Fibroblast of pulmonary artery (primary cell): ENCODE measurements around the gene HOXC10.

Source experiments
- DNase-seq: peaks from one replicate; pipeline ENCODE4 v3.0.0-alpha.2; 2010; ENCODE audit warnings: low read depth
- H3K4me3 ChIP-seq: replicated peaks from 2 replicates; pipeline ENCODE4 v1.5.1; 2011; ENCODE audit warnings: low read depth, mild to moderate bottlenecking, control low read depth, low read length, moderate library complexity
- TF ChIP-seq, protein P1 (sequence below): IDR thresholded peaks from 2 replicates; pipeline ENCODE4 v1.5.1; 2011; ENCODE audit warnings: mild to moderate bottlenecking, control low read depth, low read length, inconsistent platforms; ENCODE audit errors: missing control alignments

HOXC10 gene

DNA sequence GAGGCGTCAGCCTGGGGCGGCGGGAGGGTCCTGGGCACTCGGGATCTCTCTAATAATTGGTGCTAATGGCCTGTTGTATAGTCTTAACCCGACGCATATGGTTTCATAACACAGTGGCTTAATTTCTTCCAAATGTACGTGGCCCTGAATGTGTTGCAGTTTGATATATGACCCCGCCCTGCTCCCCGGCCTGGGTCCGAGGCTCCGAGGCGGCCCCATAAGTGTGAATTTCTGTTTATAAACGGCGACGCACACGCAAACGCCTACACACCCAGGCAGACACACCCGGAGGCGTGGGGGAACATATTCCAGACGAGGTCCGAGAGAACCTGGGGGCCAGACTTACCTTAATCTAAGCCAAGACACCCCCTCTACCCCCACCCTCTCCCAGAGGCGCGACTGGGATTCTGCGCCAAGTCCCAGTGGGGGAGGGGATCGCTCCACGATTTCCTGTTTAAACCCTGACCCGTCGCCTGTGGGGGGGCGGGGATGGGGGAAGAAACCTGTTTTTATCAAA is 33.6 kb downstream of the HOXC10 start:
- DNase-seq: no peak
- TF ChIP-seq, protein P1, sequence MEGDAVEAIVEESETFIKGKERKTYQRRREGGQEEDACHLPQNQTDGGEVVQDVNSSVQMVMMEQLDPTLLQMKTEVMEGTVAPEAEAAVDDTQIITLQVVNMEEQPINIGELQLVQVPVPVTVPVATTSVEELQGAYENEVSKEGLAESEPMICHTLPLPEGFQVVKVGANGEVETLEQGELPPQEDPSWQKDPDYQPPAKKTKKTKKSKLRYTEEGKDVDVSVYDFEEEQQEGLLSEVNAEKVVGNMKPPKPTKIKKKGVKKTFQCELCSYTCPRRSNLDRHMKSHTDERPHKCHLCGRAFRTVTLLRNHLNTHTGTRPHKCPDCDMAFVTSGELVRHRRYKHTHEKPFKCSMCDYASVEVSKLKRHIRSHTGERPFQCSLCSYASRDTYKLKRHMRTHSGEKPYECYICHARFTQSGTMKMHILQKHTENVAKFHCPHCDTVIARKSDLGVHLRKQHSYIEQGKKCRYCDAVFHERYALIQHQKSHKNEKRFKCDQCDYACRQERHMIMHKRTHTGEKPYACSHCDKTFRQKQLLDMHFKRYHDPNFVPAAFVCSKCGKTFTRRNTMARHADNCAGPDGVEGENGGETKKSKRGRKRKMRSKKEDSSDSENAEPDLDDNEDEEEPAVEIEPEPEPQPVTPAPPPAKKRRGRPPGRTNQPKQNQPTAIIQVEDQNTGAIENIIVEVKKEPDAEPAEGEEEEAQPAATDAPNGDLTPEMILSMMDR: no peak
- no peak overlapping the region for H3K4me3 ChIP-seq

DNA sequence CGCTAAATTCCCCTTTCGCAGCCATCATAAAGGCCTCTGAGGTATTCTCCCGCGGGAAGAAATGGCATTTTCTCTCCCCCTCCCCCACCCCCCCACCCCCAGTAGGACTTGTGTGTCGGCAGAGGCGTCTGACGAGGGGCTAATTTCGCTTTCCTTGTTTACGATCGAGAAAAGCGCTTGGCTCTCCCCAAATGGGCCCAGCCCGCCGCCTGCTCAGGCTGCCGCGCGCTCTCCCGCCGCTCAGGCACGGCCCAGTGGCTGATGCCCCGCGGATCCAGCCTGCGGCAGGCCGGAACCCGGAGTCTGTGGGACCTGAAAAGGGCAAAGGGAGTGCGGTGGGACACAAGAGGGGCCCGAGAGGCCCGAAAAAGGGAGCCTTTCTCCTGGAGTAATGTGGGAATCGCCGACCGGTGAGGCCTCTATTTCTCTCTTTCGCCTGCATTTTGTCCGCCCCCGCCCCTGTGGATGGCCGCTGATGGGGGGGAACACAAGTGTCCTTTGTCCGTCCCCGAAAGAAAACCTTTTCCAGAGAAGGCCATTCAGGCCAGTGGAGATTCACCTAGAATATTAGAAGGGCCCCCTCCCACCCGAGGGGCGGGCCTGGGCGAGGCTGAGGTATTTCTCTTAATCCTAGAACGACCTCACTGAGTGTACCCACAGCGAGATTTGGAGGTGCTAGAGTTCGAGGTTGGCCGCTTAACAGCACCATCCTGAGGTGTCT is 34.3 kb downstream of the HOXC10 start:
- no peak overlapping the region for H3K4me3 ChIP-seq
- no peak for DNase-seq
- TF ChIP-seq, protein P1: no peak

DNA sequence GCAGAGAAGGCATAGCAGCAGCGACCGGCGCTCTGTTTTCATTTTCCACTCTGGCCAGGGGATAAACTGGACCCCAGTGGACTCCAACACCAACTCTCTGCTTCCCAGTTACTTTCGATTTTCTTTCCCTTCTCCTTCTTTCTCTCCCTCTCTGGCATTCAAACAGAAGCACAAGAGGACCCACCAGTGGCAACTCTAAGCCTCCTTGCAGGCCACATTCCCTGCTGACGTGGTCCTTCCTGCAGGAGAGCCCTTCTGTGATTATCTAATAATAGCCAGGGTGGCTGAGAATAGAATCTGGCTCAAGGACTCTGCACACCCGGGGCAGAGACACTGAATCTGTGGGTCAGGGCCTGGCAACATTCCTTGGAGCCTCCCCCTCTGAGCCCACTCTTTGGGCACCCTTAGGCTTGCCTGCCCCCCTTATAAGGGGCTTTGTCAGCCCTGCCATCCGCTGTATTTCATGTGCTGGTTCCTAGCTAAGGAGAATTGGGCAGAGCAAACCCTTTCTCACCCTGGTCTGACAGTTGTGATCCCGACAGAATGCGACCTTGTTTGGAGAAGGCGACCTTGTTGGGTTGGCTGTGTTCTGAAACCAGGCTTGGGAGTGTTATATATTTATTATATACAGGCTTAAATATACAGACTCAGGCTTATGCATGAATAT is 35.1 kb downstream of the HOXC10 start:
- no peak overlapping the region for H3K4me3 ChIP-seq
- TF ChIP-seq, protein P1: no peak
- no peak for DNase-seq

DNA sequence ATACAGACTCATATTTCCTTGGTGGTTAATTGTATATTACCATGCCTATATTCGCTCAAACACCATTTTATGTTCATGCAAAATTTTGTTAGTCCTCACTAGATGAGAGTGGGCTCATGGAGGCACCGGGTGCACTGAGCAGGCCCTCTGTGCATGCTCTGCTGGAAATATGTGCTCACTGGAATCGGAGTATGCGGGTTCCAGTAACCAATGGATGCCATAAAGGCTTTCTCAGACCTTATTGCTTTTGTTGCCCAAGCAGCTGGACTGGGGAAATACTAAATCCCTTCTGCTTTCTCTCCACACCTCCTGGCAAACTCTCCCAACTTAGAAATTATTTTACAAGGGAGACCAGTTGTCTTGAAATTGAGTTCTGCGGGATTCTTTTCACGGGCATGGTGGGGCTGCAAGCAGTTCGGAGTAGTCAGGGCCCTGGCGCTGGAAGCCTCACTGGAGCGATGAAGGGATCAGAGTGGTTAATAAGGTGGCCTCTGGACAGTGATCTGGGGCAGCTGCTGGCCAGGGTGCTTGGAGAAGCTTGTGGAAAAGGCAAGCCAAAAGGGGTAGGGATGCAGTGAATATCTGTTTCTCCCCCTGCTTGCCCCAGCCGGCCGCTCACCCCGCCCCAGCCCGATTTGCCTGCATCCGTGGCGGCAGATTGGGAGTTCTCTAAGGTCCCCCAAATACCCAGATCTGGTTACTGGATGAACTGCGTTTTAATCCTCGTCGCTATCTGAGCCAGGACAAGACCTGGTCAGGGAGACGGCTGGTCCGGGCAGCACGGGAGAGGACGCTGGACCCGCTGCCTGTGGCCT is 35.9 kb downstream of the HOXC10 start:
- DNase-seq: no peak
- H3K4me3 ChIP-seq: no peak overlapping the region
- TF ChIP-seq, protein P1: no peak

DNA sequence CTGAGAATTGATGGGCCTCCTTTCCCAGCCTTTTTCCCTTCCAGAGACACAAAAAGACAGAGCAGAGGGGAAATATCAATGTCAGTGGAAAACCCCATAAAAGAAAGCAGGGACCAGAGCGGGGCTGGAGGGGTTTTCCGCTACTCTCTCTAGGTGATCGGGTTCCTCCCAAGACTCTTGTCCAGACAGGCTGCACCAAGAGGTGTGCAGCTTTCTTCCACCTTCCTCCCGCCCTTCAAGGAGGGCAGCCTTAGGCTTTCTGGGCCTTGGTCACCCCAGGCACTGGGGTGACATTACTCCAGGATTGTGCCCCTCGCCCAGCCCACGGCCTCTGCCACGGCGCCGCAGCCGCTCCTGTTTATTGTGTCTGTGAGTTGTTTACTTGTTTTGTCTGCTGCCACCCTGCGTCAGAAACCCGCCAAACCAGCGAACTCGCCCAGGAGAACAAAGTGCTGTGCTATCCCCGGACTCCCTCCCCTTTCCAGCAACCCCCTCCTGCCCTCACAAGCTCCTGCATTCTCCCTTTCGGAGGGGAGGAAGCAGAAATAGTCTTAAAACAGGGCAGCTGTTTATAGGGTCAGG is 36.6 kb downstream of the HOXC10 start:
- no peak overlapping the region for H3K4me3 ChIP-seq
- no peak for DNase-seq
- TF ChIP-seq, protein P1: no peak

DNA sequence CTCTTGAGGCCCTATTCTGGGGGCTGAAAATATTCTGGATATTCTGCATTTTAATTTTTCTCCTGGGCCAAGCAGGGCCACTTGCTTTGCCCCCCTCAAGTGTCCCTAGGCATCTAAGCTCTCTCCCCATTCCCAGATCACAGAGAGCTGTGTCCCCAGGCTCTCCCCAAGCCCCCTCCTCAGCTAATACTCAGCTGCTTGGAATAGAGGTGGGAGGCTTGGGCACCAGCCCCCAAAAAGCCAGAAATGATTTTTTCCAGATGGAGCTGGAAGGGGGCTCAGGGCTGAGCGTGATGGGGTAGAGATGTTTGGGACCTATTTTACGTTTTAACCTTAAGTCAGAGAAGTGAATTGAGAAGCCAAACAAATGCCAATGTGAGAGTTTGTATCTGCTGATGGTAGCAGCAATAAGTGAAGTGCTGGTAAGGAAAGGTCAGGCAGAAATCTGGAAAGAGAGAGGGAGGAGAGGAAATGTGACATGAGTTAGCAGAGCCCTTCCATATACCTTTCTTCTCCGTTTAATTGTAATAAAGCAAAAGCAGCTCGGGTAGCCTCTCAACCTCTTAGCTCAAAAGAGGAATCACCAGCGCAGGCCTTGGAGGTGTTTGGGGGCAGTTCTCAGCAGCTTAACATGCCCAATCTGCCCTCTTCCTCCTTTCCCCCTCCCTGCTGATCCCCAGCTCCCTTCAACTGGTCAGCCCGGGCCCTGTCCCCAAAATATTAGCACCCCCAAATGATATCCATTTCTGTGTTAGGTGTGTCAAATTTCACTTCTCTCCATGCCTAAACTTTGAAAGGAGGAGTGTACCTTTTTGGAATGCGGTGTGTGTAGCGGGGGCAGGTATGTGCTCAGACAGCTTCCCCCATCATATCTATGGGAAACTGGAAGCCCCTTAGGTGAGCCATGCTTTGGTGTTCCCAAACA is 38.3 kb downstream of the HOXC10 start:
- no peak for DNase-seq
- H3K4me3 ChIP-seq: no peak overlapping the region
- TF ChIP-seq, protein P1: no peak
